Measurements from ENCODE around the gene CNNM2.

GRCh38 chr10:102963756-102964025, 45.6 kb downstream of the CNNM2 start:
- no peak for TF ChIP-seq CTCF (IDR thresholded peaks at IDR 0.05; ENCODE audit: insufficient read depth, low read length, poor library complexity, severe bottlenecking)
- no peak for TF ChIP-seq EZH2phosphoT487 (conservative IDR thresholded peaks at IDR 0.05; ENCODE audit: low read length)

Data from SU-DHL-6 (cell line).